OCI-LY7 (cell line): ENCODE data around the gene KRTAP9-7. TPM values are rescaled to one million over a fixed set of nuclear protein-coding genes. Genes with fewer than 3 reads are reported as not detected.
"Not testable (repeated sequence)": the region's sequence is repeated elsewhere in the genome, so short reads cannot be mapped to it uniquely, and the experiment has no call there.

Source experiments
- BruUV-seq: library from RNA; stranded (reverse); fragments of 400-500 nt; replicated peaks from 2 replicates; lab custom pipeline; 2021; lab: Mats Ljungman, UMichigan
- CTCF ChIA-PET: fragments of 300-600 bp; sonication (Branson Sonifier 250); formaldehyde crosslinking; loops from one replicate; lab custom pipeline; 2022; ENCODE audit warnings: antibody characterized with exemption; ENCODE audit not compliant: unreplicated experiment; lab: Charles Lee
- POLR2A ChIA-PET: fragments of 300-600 bp; sonication (Branson Sonifier 250); formaldehyde crosslinking; loops from one replicate; lab custom pipeline; 2022; ENCODE audit warnings: antibody characterized with exemption; lab: Charles Lee
- DNase-seq: peaks from one replicate; pipeline ENCODE4 v3.0.0-alpha.2; 2015; ENCODE audit warnings: low spot score
- H2AFZ ChIP-seq: fragments of 200-600 bp; sonication (generic), shearing (Covaris generic); 2 replicates; pipeline ENCODE4 v1.6.1; 2014; ENCODE audit warnings: mild to moderate bottlenecking, antibody characterized with exemption, low read length, moderate library complexity
- H3K27ac ChIP-seq: fragments of 200-600 bp; sonication (generic); 2 replicates; pipeline ENCODE4 v1.5.1; 2014; ENCODE audit warnings: mixed run types, low read depth, mild to moderate bottlenecking, moderate library complexity, low read length, inconsistent platforms; ENCODE audit not compliant: poor library complexity, severe bottlenecking
- H3K36me3 ChIP-seq: fragments of 200-600 bp; sonication (generic); 2 replicates; pipeline ENCODE4 v1.6.1; 2014; ENCODE audit warnings: mild to moderate bottlenecking, antibody characterized with exemption, low read length, moderate library complexity, mixed read lengths; ENCODE audit not compliant: insufficient read depth
- H3K4me1 ChIP-seq: fragments of 200-600 bp; sonication (generic); 2 replicates; pipeline ENCODE4 v1.5.1; 2014; ENCODE audit warnings: mild to moderate bottlenecking, low read length; ENCODE audit not compliant: insufficient read depth, poor library complexity, severe bottlenecking
- H3K4me2 ChIP-seq: fragments of 200-600 bp; sonication (generic); 2 replicates; pipeline ENCODE4 v1.6.1; 2014; ENCODE audit warnings: mild to moderate bottlenecking, low read length
- H3K4me3 ChIP-seq: fragments of 200-600 bp; sonication (generic); 2 replicates; pipeline ENCODE4 v1.5.1; 2014; ENCODE audit warnings: mild to moderate bottlenecking, low read depth, low read length; ENCODE audit not compliant: poor library complexity, severe bottlenecking
- H3K79me2 ChIP-seq: fragments of 200-600 bp; sonication (generic); 2 replicates; pipeline ENCODE4 v1.6.1; 2016; ENCODE audit warnings: low read depth, mild to moderate bottlenecking, low read length, moderate library complexity, mixed read lengths; ENCODE audit not compliant: insufficient read depth
- H3K9me2 ChIP-seq: fragments of 200-600 bp; sonication (generic); 2 replicates; pipeline ENCODE4 v1.6.1; 2016; ENCODE audit warnings: mild to moderate bottlenecking, low read length, mixed read lengths; ENCODE audit not compliant: insufficient read depth
- H3K9me3 ChIP-seq: fragments of 200-600 bp; sonication (generic); 2 replicates; pipeline ENCODE4 v1.6.1; 2014; ENCODE audit warnings: mild to moderate bottlenecking, mixed run types, low read length, mixed read lengths
- H4K20me1 ChIP-seq: fragments of 200-600 bp; sonication (generic); 2 replicates; pipeline ENCODE4 v1.6.1; 2014; ENCODE audit warnings: mild to moderate bottlenecking, antibody characterized with exemption, low read length, moderate library complexity, mixed read lengths; ENCODE audit not compliant: insufficient read depth
- CTCF ChIP-seq: fragments of 200-600 bp; sonication (generic); conservative IDR thresholded peaks from 2 replicates; pipeline ENCODE4 v1.5.1; 2014; ENCODE audit warnings: mild to moderate bottlenecking, antibody characterized with exemption, low read length, moderate library complexity, mixed read lengths
- EZH2phosphoT487 ChIP-seq: fragments of 200-600 bp; sonication (generic); IDR thresholded peaks from 2 replicates; pipeline ENCODE4 v1.6.1; 2018; ENCODE audit warnings: low read depth, borderline replicate concordance, mild to moderate bottlenecking, mixed run types, antibody characterized with exemption, low read length, moderate library complexity, mixed read lengths
- intact Hi-C: fragments of 100-400 bp; cut with micrococcal nuclease; formaldehyde crosslinking; loops from one replicate; pipeline ENCODE4 v1.10.0; 2022; ENCODE audit not compliant: unreplicated experiment
- total RNA-seq, 2 experiments: library from RNA; depleted of rRNA in 1 of 2; stranded (reverse); fragments of >200 nt in 1 of 2; shearing (Covaris generic) in 1 of 2; gene quantifications; 2 replicates each; pipeline ENCODE4 v1.2.3, GENCODE V29; 2014 to 2022

The KRTAP9-7 gene
- total RNA-seq, 2 experiments from 2014 or later = not detected

GRCh38 chr17:41230094-41230493 lies 45.4 kb upstream of the KRTAP9-7 start:
- Histone ChIP-seq H4K20me1 (no peaks in the 10 kb centered on the region), H3K9me2 (no peaks in the 10 kb centered on the region), H3K79me2 (no peaks in the 10 kb centered on the region), H3K9me3 (no peaks in the 10 kb centered on the region), H3K4me3 (no peak overlapping the region), H3K4me1 (no peaks in the 10 kb centered on the region), H3K4me2 (no peak overlapping the region), H2AFZ (no peak overlapping the region), H3K27ac (no peak overlapping the region), H3K36me3 (no peaks in the 10 kb centered on the region)
- BruUV-seq = no TSS peak
- DNase-seq = no peak
- TF ChIP-seq CTCF (no peak), EZH2phosphoT487 (no peak)
- ChIA-PET CTCF (no interaction called here), POLR2A (interaction anchor here (0.7 kb wide), 1 partner anchor 420 kb away, joined by 3 read pairs; no protein-coding TSS in a partner anchor)
- intact Hi-C loops = no loop called here

DNA sequence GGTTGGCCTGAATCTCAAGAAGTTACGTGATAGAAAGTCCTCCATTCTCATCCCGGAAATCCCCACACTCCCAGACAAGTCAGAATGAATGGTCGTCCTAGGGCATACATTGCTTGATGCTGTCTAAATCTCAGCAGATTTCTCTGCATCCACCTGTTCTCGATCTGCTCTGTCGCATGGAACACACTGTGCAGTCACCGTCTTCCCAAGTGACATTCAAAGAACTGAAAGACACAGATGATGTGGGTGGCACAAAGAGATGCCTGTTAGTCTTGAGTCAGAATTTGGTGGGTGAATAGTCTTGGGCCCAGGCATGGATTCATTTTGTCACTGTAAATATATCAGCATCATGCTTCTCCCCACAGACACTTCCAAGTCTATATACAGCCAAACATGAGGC lies 43.8 kb upstream of the KRTAP9-7 start:
- CTCF ChIA-PET = no interaction called here
- BruUV-seq = no TSS peak
- intact Hi-C loops = no loop called here
- Histone ChIP-seq H3K9me3 (no peaks in the 10 kb centered on the region), H3K79me2 (no peaks in the 10 kb centered on the region), H3K9me2 (no peaks in the 10 kb centered on the region), H3K4me2 (no peak overlapping the region), H2AFZ (no peak overlapping the region), H3K27ac (no peak overlapping the region), H3K4me1 (no peaks in the 10 kb centered on the region), H3K36me3 (no peaks in the 10 kb centered on the region), H4K20me1 (no peaks in the 10 kb centered on the region), H3K4me3 (no peak overlapping the region)
- TF ChIP-seq EZH2phosphoT487 (no peak), CTCF (no peak)
- DNase-seq = no peak
- POLR2A ChIA-PET = no interaction called here

- CTCF ChIA-PET, H4K20me1 ChIP-seq, H3K9me2 ChIP-seq, H3K79me2 ChIP-seq, H3K27ac ChIP-seq, BruUV-seq, H3K36me3 ChIP-seq, H3K9me3 ChIP-seq, H3K4me3 ChIP-seq, DNase-seq, POLR2A ChIA-PET, H2AFZ ChIP-seq, H3K4me2 ChIP-seq, intact Hi-C loops, H3K4me1 ChIP-seq: not testable (repeated sequence)
These were observed 42.9 kb upstream of the KRTAP9-7 start, which contains the start of gene KRTAP9-3 for GRCh38 chr17:41232399-41233105. KRTAP9-3 (plus strand) TSS chr17:41232449; CDS start chr17:41232502, 53 bp downstream.

DNA sequence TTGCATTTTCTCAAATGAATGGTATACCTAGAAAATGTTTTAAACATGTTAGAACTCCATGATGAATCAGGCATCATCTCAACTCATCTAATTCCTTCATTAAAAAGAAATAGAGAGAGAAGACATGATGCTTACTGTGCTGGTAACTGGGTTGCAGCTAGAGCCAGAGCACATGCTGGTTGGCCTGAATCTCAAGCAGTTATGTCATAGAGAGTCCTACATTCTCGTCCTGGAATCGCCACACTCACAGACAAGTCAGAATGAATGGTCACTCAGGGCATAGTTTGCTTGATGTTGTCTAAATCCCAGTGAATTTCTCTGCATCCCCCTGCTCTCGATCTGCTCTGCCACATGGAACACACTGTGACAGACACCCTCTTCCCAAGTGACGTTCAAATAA lies 38.4 kb upstream of the KRTAP9-7 start:
- H4K20me1 ChIP-seq, POLR2A ChIA-PET, H3K36me3 ChIP-seq, H3K9me3 ChIP-seq, CTCF ChIA-PET, H2AFZ ChIP-seq, H3K4me3 ChIP-seq, H3K4me2 ChIP-seq, BruUV-seq, H3K9me2 ChIP-seq, H3K4me1 ChIP-seq, DNase-seq, H3K27ac ChIP-seq, H3K79me2 ChIP-seq, intact Hi-C loops: not testable (repeated sequence)

- DNase-seq, H3K4me3 ChIP-seq, H2AFZ ChIP-seq, H3K4me1 ChIP-seq, H3K79me2 ChIP-seq, H3K36me3 ChIP-seq, intact Hi-C loops, H3K4me2 ChIP-seq, CTCF ChIA-PET, H3K9me2 ChIP-seq, H4K20me1 ChIP-seq, H3K27ac ChIP-seq, H3K9me3 ChIP-seq, POLR2A ChIA-PET, BruUV-seq: not testable (repeated sequence)
These were observed 37.5 kb upstream of the KRTAP9-7 start, which contains the start of gene KRTAP9-8 for GRCh38 chr17:41237949-41238437. KRTAP9-8 (plus strand) TSS chr17:41237999; CDS start chr17:41238052, 53 bp downstream.
